Uterus (tissue), 2 donors: ENCODE results near the gene CALCA.

Experiments
- CTCF ChIP-seq, 4 experiments: fragments of 200-600 bp in 2 of 4; fragments of 450-650 bp in 2 of 4; sonication (generic) in 2 of 4; IDR thresholded peaks; one replicate each; pipeline ENCODE4 v1.5.1; 2016 to 2019; ENCODE audit warnings: antibody characterized with exemption in 4 of 4, mild to moderate bottlenecking in 2 of 4, moderate library complexity in 1 of 4
- POLR2A ChIP-seq, 2 donors: fragments of 450-650 bp; IDR thresholded peaks; one replicate each; pipeline ENCODE4 v1.6.1; 2016; ENCODE audit warnings: antibody characterized with exemption in 2 of 2, mild to moderate bottlenecking in 1 of 2, moderate library complexity in 1 of 2

- TF ChIP-seq CTCF (IDR thresholded peaks at IDR 0.05): no peak
- TF ChIP-seq POLR2A (IDR thresholded peaks at IDR 0.05): no peak
Observed at GRCh38 chr11:14975252-14975587, 3.1 kb upstream of the CALCA start.
